Measurements from ENCODE around the gene ST6GALNAC3. TPM values are rescaled to one million over a fixed set of nuclear protein-coding genes. Genes with fewer than 3 reads are reported as not detected.
A peak's percentile ranks its signal among the peaks of the same experiment; 100 is the strongest.
"Not testable (repeated sequence)": the region's sequence is repeated elsewhere in the genome, so short reads cannot be mapped to it uniquely, and the experiment has no call there.

ST6GALNAC3 gene
- total and polyA plus RNA-seq, 2 donors = 1.2 to 1.8 TPM

- no peaks in the 10 kb centered on the region for H3K36me3 ChIP-seq (ENCODE audit: control insufficient read depth in 2 of 2, insufficient read depth in 2 of 2, low read length in 1 of 2)
- DNase-seq (ENCODE audit: low read depth in 6 of 9, low spot score in 9 of 9) = no peak
- no peak overlapping the region for H3K4me3 ChIP-seq (ENCODE audit: low read length in 2 of 2)
- H3K4me1 ChIP-seq (ENCODE audit: control insufficient read depth in 2 of 2, insufficient read depth in 2 of 2, low read length in 2 of 2) = no peaks in the 10 kb centered on the region
- H3K27ac ChIP-seq (ENCODE audit: low read depth in 1 of 2, low read length in 1 of 2) = no peak overlapping the region
- no peaks in the 10 kb centered on the region for H3K9me3 ChIP-seq (ENCODE audit: control insufficient read depth in 2 of 2, insufficient read depth in 1 of 2, low read length in 1 of 2)
- WGBS = 99% methylated on average over 2 of the region's 2 CpGs
- H3K27me3 ChIP-seq (ENCODE audit: control insufficient read depth in 2 of 2, insufficient read depth in 1 of 2, low read length in 1 of 2) = no peaks in the 10 kb centered on the region
Observed at GRCh38 chr1:76046149-76046548, 28.4 kb upstream of the ST6GALNAC3 start.

DNA sequence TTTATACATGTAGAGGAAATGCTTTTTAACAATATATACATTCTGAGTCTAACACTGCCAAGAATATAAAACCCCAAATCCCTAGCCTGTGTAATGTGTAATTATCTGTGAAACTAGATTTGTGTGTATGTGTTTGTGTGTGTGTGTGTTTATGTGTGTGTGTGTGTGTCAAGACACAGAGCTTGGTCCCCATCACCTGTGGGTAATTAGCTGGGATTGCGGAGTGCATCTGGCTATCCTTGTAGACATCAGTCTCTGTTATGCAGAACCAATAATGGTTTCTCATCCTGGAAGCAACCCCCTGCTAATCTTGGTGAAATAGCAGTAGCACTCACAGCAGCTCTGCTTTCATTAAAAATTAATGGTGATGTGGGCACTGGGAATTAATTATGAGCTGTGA lies 26.3 kb upstream of the ST6GALNAC3 start:
- Histone ChIP-seq H3K4me1 (ENCODE audit: control insufficient read depth in 2 of 2, insufficient read depth in 2 of 2, low read length in 2 of 2) (no peaks in the 10 kb centered on the region), H3K27ac (ENCODE audit: low read depth in 1 of 2, low read length in 1 of 2) (no peak overlapping the region), H3K36me3 (ENCODE audit: control insufficient read depth in 2 of 2, insufficient read depth in 2 of 2, low read length in 1 of 2) (no peaks in the 10 kb centered on the region), H3K27me3 (ENCODE audit: control insufficient read depth in 2 of 2, insufficient read depth in 1 of 2, low read length in 1 of 2) (no peaks in the 10 kb centered on the region), H3K4me3 (ENCODE audit: low read length in 2 of 2) (no peak overlapping the region), H3K9me3 (ENCODE audit: control insufficient read depth in 2 of 2, insufficient read depth in 1 of 2, low read length in 1 of 2) (no peaks in the 10 kb centered on the region)
- no peak for DNase-seq (ENCODE audit: low read depth in 6 of 9, low spot score in 9 of 9)
- WGBS = 98% methylated on average over 1 of the region's 1 CpG

DNA sequence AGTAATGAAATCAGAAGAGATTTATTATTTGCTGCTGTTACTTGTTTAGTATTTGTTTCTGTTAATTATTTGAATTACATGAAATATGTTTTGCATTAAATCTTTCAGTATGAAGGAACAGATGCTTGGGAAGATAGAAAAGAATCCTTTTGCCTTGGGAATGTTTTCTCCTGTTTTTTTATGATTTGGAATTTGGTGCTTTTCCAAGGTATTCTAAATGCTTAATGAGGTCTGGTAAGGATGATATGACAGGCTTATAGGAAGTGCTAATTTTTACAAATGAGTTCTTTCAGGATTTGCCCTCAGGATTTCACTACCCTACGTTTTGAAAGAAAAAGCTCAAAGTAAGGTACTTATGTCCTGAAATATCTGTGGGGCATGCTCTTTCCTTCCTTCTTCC lies 25.6 kb upstream of the ST6GALNAC3 start:
- Histone ChIP-seq H3K27me3 (ENCODE audit: control insufficient read depth in 2 of 2, insufficient read depth in 1 of 2, low read length in 1 of 2) (no peaks in the 10 kb centered on the region), H3K36me3 (ENCODE audit: control insufficient read depth in 2 of 2, insufficient read depth in 2 of 2, low read length in 1 of 2) (no peaks in the 10 kb centered on the region), H3K27ac (ENCODE audit: low read depth in 1 of 2, low read length in 1 of 2) (no peak overlapping the region), H3K9me3 (ENCODE audit: control insufficient read depth in 2 of 2, insufficient read depth in 1 of 2, low read length in 1 of 2) (no peaks in the 10 kb centered on the region), H3K4me1 (ENCODE audit: control insufficient read depth in 2 of 2, insufficient read depth in 2 of 2, low read length in 2 of 2) (no peaks in the 10 kb centered on the region), H3K4me3 (ENCODE audit: low read length in 2 of 2) (no peak overlapping the region)
- 83% methylated on average over 1 of the region's 1 CpG for WGBS
- DNase-seq (ENCODE audit: low read depth in 6 of 9, low spot score in 9 of 9) = no peak

DNA sequence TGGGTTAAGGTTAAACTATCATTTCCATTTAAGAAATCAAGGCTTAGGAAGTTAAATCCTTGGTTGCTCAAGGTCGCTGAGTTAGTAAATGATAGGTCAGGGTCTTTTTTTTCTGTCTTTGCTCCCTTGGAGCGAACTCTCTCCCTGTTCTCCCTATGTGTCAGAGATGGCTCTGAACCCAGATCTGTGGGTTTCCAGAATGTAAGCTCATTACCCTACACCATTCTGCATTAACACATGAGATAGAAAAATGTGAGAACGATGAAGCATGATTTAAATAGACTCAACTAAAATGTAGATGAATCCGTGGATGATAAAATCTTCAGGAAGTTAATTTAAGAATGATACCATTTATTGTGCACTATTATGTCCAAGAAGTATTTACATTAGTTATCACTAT lies 25.0 kb upstream of the ST6GALNAC3 start:
- H3K36me3 ChIP-seq (ENCODE audit: control insufficient read depth in 2 of 2, insufficient read depth in 2 of 2, low read length in 1 of 2) = no peaks in the 10 kb centered on the region
- H3K9me3 ChIP-seq (ENCODE audit: control insufficient read depth in 2 of 2, insufficient read depth in 1 of 2, low read length in 1 of 2) = no peaks in the 10 kb centered on the region
- 90% methylated on average over 4 of the region's 4 CpGs for WGBS
- no peak for DNase-seq (ENCODE audit: low read depth in 6 of 9, low spot score in 9 of 9)
- H3K27ac ChIP-seq (ENCODE audit: low read depth in 1 of 2, low read length in 1 of 2) = no peak overlapping the region
- H3K27me3 ChIP-seq (ENCODE audit: control insufficient read depth in 2 of 2, insufficient read depth in 1 of 2, low read length in 1 of 2) = no peaks in the 10 kb centered on the region
- no peaks in the 10 kb centered on the region for H3K4me1 ChIP-seq (ENCODE audit: control insufficient read depth in 2 of 2, insufficient read depth in 2 of 2, low read length in 2 of 2)
- H3K4me3 ChIP-seq (ENCODE audit: low read length in 2 of 2) = no peak overlapping the region

- not testable (repeated sequence) for H3K36me3 ChIP-seq (ENCODE audit: control insufficient read depth in 2 of 2, insufficient read depth in 2 of 2, low read length in 1 of 2); H3K27ac ChIP-seq (ENCODE audit: low read depth in 1 of 2, low read length in 1 of 2); H3K4me1 ChIP-seq (ENCODE audit: control insufficient read depth in 2 of 2, insufficient read depth in 2 of 2, low read length in 2 of 2); H3K27me3 ChIP-seq (ENCODE audit: control insufficient read depth in 2 of 2, insufficient read depth in 1 of 2, low read length in 1 of 2); H3K9me3 ChIP-seq (ENCODE audit: control insufficient read depth in 2 of 2, insufficient read depth in 1 of 2, low read length in 1 of 2); H3K4me3 ChIP-seq (ENCODE audit: low read length in 2 of 2); DNase-seq (ENCODE audit: low read depth in 6 of 9, low spot score in 9 of 9)
- WGBS = 93% methylated on average over 3 of the region's 3 CpGs
Observed at GRCh38 chr1:76050073-76050472, 24.5 kb upstream of the ST6GALNAC3 start.

DNA sequence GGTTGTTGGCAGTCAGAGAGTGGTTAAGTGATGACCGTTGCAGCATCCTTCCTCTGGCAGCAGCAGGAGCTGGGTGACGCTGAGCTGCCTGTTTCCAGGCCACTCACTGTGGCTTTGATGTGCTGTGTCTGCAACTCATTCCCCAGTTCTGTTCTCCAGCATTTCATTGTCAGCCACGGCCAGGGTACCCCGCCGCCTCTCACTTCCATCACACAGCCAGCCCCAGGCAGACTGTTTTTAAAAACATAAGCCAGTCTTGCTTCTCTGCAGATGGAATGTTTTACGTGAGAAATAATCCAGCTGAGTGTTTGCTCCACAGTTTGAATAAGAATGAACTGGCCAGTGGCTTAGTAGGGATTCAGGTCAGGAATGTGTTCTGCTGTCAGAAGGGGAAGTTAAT lies 21.5 kb upstream of the ST6GALNAC3 start:
- WGBS = 31% methylated on average over 6 of the region's 6 CpGs
- DNase-seq (ENCODE audit: low read depth in 6 of 9, low spot score in 9 of 9) = peak in 1 of 9 donors; percentile 27

DNA sequence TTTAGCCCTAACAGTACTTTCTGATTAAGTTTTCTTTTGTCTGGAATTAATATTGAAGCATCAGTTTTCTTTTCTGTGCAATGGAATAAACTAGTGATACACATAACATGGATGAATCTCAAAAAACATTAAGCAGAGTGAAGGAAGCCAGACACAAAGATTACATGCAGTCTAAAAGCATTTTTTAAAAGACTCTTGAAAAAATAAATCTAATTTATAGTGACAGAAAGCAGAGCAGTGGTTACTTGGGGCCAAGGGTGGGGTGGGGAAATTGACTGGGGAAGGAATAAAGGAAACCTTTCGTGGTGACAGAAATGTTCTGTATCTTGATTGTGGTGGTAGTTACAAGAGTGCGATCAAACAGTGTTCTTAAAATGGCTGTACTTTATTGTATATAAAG lies 20.2 kb upstream of the ST6GALNAC3 start:
- H3K27me3 ChIP-seq (ENCODE audit: control insufficient read depth in 2 of 2, insufficient read depth in 1 of 2, low read length in 1 of 2) = no peaks in the 10 kb centered on the region
- no peak for DNase-seq (ENCODE audit: low read depth in 6 of 9, low spot score in 9 of 9)
- H3K27ac ChIP-seq (ENCODE audit: low read depth in 1 of 2, low read length in 1 of 2) = no peak overlapping the region
- no peaks in the 10 kb centered on the region for H3K36me3 ChIP-seq (ENCODE audit: control insufficient read depth in 2 of 2, insufficient read depth in 2 of 2, low read length in 1 of 2)
- H3K4me1 ChIP-seq (ENCODE audit: control insufficient read depth in 2 of 2, insufficient read depth in 2 of 2, low read length in 2 of 2) = no peaks in the 10 kb centered on the region
- no peak overlapping the region for H3K4me3 ChIP-seq (ENCODE audit: low read length in 2 of 2)
- 69% methylated on average over 2 of the region's 2 CpGs for WGBS
- H3K9me3 ChIP-seq (ENCODE audit: control insufficient read depth in 2 of 2, insufficient read depth in 1 of 2, low read length in 1 of 2) = no peaks in the 10 kb centered on the region

More for the DNA sequence above, 21.5 kb upstream of the ST6GALNAC3 start:
- Histone ChIP-seq H3K4me3 (ENCODE audit: low read length in 2 of 2) (no peak overlapping the region), H3K9me3 (ENCODE audit: control insufficient read depth in 2 of 2, insufficient read depth in 1 of 2, low read length in 1 of 2) (no peaks in the 10 kb centered on the region), H3K27ac (ENCODE audit: low read depth in 1 of 2, low read length in 1 of 2) (no peak overlapping the region), H3K27me3 (ENCODE audit: control insufficient read depth in 2 of 2, insufficient read depth in 1 of 2, low read length in 1 of 2) (no peaks in the 10 kb centered on the region), H3K36me3 (ENCODE audit: control insufficient read depth in 2 of 2, insufficient read depth in 2 of 2, low read length in 1 of 2) (no peaks in the 10 kb centered on the region), H3K4me1 (ENCODE audit: control insufficient read depth in 2 of 2, insufficient read depth in 2 of 2, low read length in 2 of 2) (no peaks in the 10 kb centered on the region)

- no peaks in the 10 kb centered on the region for H3K4me1 ChIP-seq (ENCODE audit: control insufficient read depth in 2 of 2, insufficient read depth in 2 of 2, low read length in 2 of 2)
- H3K36me3 ChIP-seq (ENCODE audit: control insufficient read depth in 2 of 2, insufficient read depth in 2 of 2, low read length in 1 of 2) = no peaks in the 10 kb centered on the region
- WGBS = 95% methylated on average over 4 of the region's 4 CpGs
- H3K27me3 ChIP-seq (ENCODE audit: control insufficient read depth in 2 of 2, insufficient read depth in 1 of 2, low read length in 1 of 2) = no peaks in the 10 kb centered on the region
- no peak overlapping the region for H3K4me3 ChIP-seq (ENCODE audit: low read length in 2 of 2)
- H3K9me3 ChIP-seq (ENCODE audit: control insufficient read depth in 2 of 2, insufficient read depth in 1 of 2, low read length in 1 of 2) = no peaks in the 10 kb centered on the region
- H3K27ac ChIP-seq (ENCODE audit: low read depth in 1 of 2, low read length in 1 of 2) = no peak overlapping the region
- DNase-seq (ENCODE audit: low read depth in 6 of 9, low spot score in 9 of 9) = no peak
Observed at GRCh38 chr1:76055987-76056386, 18.6 kb upstream of the ST6GALNAC3 start.

DNA sequence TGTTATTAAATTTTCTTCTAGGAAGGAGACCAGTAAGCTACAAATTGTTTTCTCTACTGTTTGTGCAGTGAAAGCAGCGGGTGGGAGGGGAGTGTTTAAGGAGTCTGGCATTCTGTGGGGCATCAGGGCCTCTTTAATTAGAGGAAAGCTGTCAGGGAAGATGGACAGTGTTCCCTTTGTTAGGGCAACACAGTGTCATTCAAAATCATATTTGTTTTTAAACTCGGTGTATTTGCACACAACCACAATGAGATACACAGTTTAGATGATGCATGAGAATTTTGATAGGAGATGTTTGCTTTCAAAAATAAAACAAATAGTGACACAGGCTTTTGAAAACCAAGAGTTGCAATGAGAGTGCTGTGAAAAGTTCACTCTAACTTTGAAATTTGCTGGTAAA lies 15.1 kb upstream of the ST6GALNAC3 start:
- DNase-seq (ENCODE audit: low read depth in 6 of 9, low spot score in 9 of 9) = no peak
- Histone ChIP-seq H3K36me3 (ENCODE audit: control insufficient read depth in 2 of 2, insufficient read depth in 2 of 2, low read length in 1 of 2) (no peaks in the 10 kb centered on the region), H3K4me1 (ENCODE audit: control insufficient read depth in 2 of 2, insufficient read depth in 2 of 2, low read length in 2 of 2) (no peaks in the 10 kb centered on the region), H3K4me3 (ENCODE audit: low read length in 2 of 2) (no peak overlapping the region), H3K27ac (ENCODE audit: low read depth in 1 of 2, low read length in 1 of 2) (no peak overlapping the region), H3K27me3 (ENCODE audit: control insufficient read depth in 2 of 2, insufficient read depth in 1 of 2, low read length in 1 of 2) (no peaks in the 10 kb centered on the region), H3K9me3 (ENCODE audit: control insufficient read depth in 2 of 2, insufficient read depth in 1 of 2, low read length in 1 of 2) (no peaks in the 10 kb centered on the region)
- 93% methylated on average over 2 of the region's 2 CpGs for WGBS

- WGBS = 90% methylated on average over 3 of the region's 3 CpGs
- no peak overlapping the region for H3K27ac ChIP-seq (ENCODE audit: low read depth in 1 of 2, low read length in 1 of 2)
- no peaks in the 10 kb centered on the region for H3K4me1 ChIP-seq (ENCODE audit: control insufficient read depth in 2 of 2, insufficient read depth in 2 of 2, low read length in 2 of 2)
- H3K27me3 ChIP-seq (ENCODE audit: control insufficient read depth in 2 of 2, insufficient read depth in 1 of 2, low read length in 1 of 2) = no peaks in the 10 kb centered on the region
- H3K9me3 ChIP-seq (ENCODE audit: control insufficient read depth in 2 of 2, insufficient read depth in 1 of 2, low read length in 1 of 2) = no peaks in the 10 kb centered on the region
- no peaks in the 10 kb centered on the region for H3K36me3 ChIP-seq (ENCODE audit: control insufficient read depth in 2 of 2, insufficient read depth in 2 of 2, low read length in 1 of 2)
- H3K4me3 ChIP-seq (ENCODE audit: low read length in 2 of 2) = no peak overlapping the region
- DNase-seq (ENCODE audit: low read depth in 6 of 9, low spot score in 9 of 9) = no peak
Observed at GRCh38 chr1:76065270-76065669, 9.3 kb upstream of the ST6GALNAC3 start.
